ENCODE data around the gene MTHFD2.

GRCh38 chr2:74179063-74179865 is 19.2 kb upstream of the MTHFD2 start:
- no peak for TF ChIP-seq POLR2A (IDR thresholded peaks at IDR 0.05)
- peak; percentile 27 to 82 (median 57) for TF ChIP-seq CTCF (IDR thresholded peaks at IDR 0.05)
- TF ChIP-seq POLR2AphosphoS5 (IDR thresholded peaks at IDR 0.05), result no peak
